Skin of body (tissue), 2 donors: ENCODE data around the gene GRAMD2A. TPM values are rescaled to one million over a fixed set of nuclear protein-coding genes. Genes with fewer than 3 reads are reported as not detected.

Experiments used
- DNase-seq: peaks from one replicate; lab custom pipeline; 2025; lab: John Stamatoyannopoulos, UW
- total RNA-seq: library from RNA; depleted of rRNA; stranded (reverse); fragments of >200 nt; gene quantifications from one replicate; pipeline ENCODE4 v1.2.3, GENCODE V29; 2014

The GRAMD2A gene
- total RNA-seq, 1 donor from 2014 or later = 0.39 TPM

GRCh38 chr15:72136170-72137051 lies 61.2 kb downstream of the GRAMD2A start:
- DNase-seq = no peak

GRCh38 chr15:72135719-72136118 lies 61.9 kb downstream of the GRAMD2A start:
- DNase-seq = no peak

- DNase-seq = no peak
Observed at GRCh38 chr15:72133211-72133610, 64.4 kb downstream of the GRAMD2A start.

- no peak for DNase-seq
Observed at GRCh38 chr15:72131922-72132321, 65.7 kb downstream of the GRAMD2A start.

GRCh38 chr15:72130272-72130671 lies 67.3 kb downstream of the GRAMD2A start:
- DNase-seq = no peak

- DNase-seq = no peak
Observed at GRCh38 chr15:72128359-72128758, 69.2 kb downstream of the GRAMD2A start.

GRCh38 chr15:72127724-72128322 lies 69.8 kb downstream of the GRAMD2A start:
- no peak for DNase-seq

- DNase-seq = no peak
Observed at GRCh38 chr15:72124218-72124617, 73.4 kb downstream of the GRAMD2A start.

GRCh38 chr15:72118017-72118978 lies 79.3 kb downstream of the GRAMD2A start, which contains the start of the genes MYO9A and SENP8:
Gene MYO9A, minus strand, starts transcription at chr15:72118150. Its CDS starts 71,587 bp downstream, at chr15:72046563.
Gene SENP8, plus strand, starts transcription at chr15:72118403. Its CDS starts 21,221 bp downstream, at chr15:72139624.
- peak; percentile 98 for DNase-seq

- DNase-seq = peak; percentile 59
Observed at GRCh38 chr15:72117486-72118016, 80.0 kb downstream of the GRAMD2A start.

- peak; percentile 49 for DNase-seq
Observed at GRCh38 chr15:72116731-72117485, 80.7 kb downstream of the GRAMD2A start.

GRCh38 chr15:72113347-72114031 lies 84.1 kb downstream of the GRAMD2A start:
- DNase-seq = no peak

- DNase-seq = no peak
Observed at GRCh38 chr15:72112805-72113204, 84.8 kb downstream of the GRAMD2A start.

- DNase-seq = no peak
Observed at GRCh38 chr15:72112116-72112515, 85.5 kb downstream of the GRAMD2A start.

GRCh38 chr15:72110355-72110754 lies 87.2 kb downstream of the GRAMD2A start:
- no peak for DNase-seq

Other genes starting within 250 kb of the GRAMD2A start
- gene MYO9A, start 79.6 kb downstream of the GRAMD2A start, total RNA-seq = 73.8 TPM
- 1.7 TPM for gene SENP8, start 79.4 kb downstream of the GRAMD2A start, total RNA-seq
- 221 TPM for gene PKM, start 33.4 kb upstream of the GRAMD2A start, total RNA-seq
- 35.0 TPM for gene PARP6, start 74.8 kb upstream of the GRAMD2A start, total RNA-seq
- 1.3 TPM for gene CELF6, start 122.4 kb upstream of the GRAMD2A start, total RNA-seq
- 54.6 TPM for gene HEXA, start 178.2 kb upstream of the GRAMD2A start, total RNA-seq
- not detected for gene TMEM202, start 200.5 kb upstream of the GRAMD2A start, total RNA-seq